GM18498 (cell line): ENCODE results near the gene ARMC6.
"Not testable (repeated sequence)": the region's sequence is repeated elsewhere in the genome, so short reads cannot be mapped to it uniquely, and the experiment has no call there.

Experiments used
- ATAC-seq: cut with Tn5 transposase; IDR thresholded peaks from one replicate; pipeline ENCODE4 v1.9.1; 2021; ENCODE audit warnings: mild to moderate bottlenecking, moderate library complexity; ENCODE audit not compliant: unreplicated experiment

The ARMC6 gene

GRCh38 chr19:19074196-19074882, 40.9 kb downstream of the ARMC6 start:
- no peak for ATAC-seq

GRCh38 chr19:19075126-19075525, 41.7 kb downstream of the ARMC6 start:
- no peak for ATAC-seq

- ATAC-seq, result no peak
These were observed 43.1 kb downstream of the ARMC6 start for GRCh38 chr19:19076476-19076875.

GRCh38 chr19:19077103-19077502, 43.7 kb downstream of the ARMC6 start:
- no peak for ATAC-seq

- ATAC-seq, result no peak
These were observed 45.4 kb downstream of the ARMC6 start for GRCh38 chr19:19078801-19079200.

GRCh38 chr19:19079571-19079970, 46.2 kb downstream of the ARMC6 start:
- ATAC-seq, result no peak

GRCh38 chr19:19081642-19082151, 48.3 kb downstream of the ARMC6 start:
- ATAC-seq, result no peak

GRCh38 chr19:19083413-19084178, 50.2 kb downstream of the ARMC6 start:
- ATAC-seq, result no peak

- no peak for ATAC-seq
These were observed 54.3 kb downstream of the ARMC6 start for GRCh38 chr19:19087676-19088075.

- ATAC-seq, result no peak
These were observed 61.1 kb downstream of the ARMC6 start for GRCh38 chr19:19094513-19094912.

- ATAC-seq, result no peak
These were observed 62.3 kb downstream of the ARMC6 start for GRCh38 chr19:19095691-19096090.

- no peak for ATAC-seq
These were observed 63.5 kb downstream of the ARMC6 start for GRCh38 chr19:19096641-19097627.

- no peak for ATAC-seq
These were observed 64.8 kb downstream of the ARMC6 start for GRCh38 chr19:19098084-19098702.

- ATAC-seq, result no peak
These were observed 65.6 kb downstream of the ARMC6 start for GRCh38 chr19:19098703-19099632.

- ATAC-seq, result no peak
These were observed 68.1 kb downstream of the ARMC6 start for GRCh38 chr19:19101540-19101939.

GRCh38 chr19:19102566-19102965, 69.2 kb downstream of the ARMC6 start:
- ATAC-seq, result not testable (repeated sequence)

GRCh38 chr19:19103167-19103566, 69.8 kb downstream of the ARMC6 start:
- no peak for ATAC-seq

GRCh38 chr19:19105365-19106055, 72.1 kb downstream of the ARMC6 start:
- no peak for ATAC-seq

- ATAC-seq, result no peak
These were observed 72.7 kb downstream of the ARMC6 start for GRCh38 chr19:19106056-19106551.
